ENCODE data around the gene RCCD1. TPM values are rescaled to one million over a fixed set of nuclear protein-coding genes. Genes with fewer than 3 reads are reported as not detected.

RCCD1 gene
- total RNA-seq, 1 experiment from 2014 or later, result 38.5 TPM

DNA sequence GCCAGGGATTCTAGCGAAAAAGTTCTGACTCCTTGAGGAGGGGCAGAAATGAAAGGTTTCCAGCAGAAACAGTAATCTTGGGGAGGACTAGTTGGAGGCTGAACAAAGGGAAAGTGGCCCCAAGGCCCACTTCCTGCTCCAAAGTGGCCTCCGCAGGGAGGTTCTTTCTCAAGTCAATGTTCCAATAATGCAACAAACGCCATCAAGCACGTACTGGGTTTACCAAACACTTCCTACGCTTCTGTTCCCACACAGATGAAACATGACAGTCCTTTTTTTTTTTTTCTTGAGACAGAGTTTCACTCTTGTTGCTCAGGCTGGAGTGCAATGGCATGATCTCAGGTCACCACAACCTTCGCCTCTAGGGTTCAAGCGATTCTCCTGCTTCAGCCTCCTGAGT is 9.6 kb upstream of the RCCD1 start:
- TF ChIP-seq, protein P1, sequence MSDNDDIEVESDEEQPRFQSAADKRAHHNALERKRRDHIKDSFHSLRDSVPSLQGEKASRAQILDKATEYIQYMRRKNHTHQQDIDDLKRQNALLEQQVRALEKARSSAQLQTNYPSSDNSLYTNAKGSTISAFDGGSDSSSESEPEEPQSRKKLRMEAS (IDR thresholded peaks at IDR 0.05), result no peak
- TF ChIP-seq EGR1 (IDR thresholded peaks at IDR 0.05; ENCODE audit: low read depth) (no peak), RAD21 (IDR thresholded peaks at IDR 0.05; ENCODE audit: low read depth) (no peak), ELF1 (IDR thresholded peaks at IDR 0.05; ENCODE audit: borderline replicate concordance, low read depth) (no peak), ZNF274 (IDR thresholded peaks at IDR 0.05; ENCODE audit: low read depth, low read length) (no peak), POLR2AphosphoS5 (IDR thresholded peaks at IDR 0.05; ENCODE audit: low read depth, low read length) (no peak), SRF (IDR thresholded peaks at IDR 0.05; ENCODE audit: low read depth) (no peak)
- TF ChIP-seq, protein P2, sequence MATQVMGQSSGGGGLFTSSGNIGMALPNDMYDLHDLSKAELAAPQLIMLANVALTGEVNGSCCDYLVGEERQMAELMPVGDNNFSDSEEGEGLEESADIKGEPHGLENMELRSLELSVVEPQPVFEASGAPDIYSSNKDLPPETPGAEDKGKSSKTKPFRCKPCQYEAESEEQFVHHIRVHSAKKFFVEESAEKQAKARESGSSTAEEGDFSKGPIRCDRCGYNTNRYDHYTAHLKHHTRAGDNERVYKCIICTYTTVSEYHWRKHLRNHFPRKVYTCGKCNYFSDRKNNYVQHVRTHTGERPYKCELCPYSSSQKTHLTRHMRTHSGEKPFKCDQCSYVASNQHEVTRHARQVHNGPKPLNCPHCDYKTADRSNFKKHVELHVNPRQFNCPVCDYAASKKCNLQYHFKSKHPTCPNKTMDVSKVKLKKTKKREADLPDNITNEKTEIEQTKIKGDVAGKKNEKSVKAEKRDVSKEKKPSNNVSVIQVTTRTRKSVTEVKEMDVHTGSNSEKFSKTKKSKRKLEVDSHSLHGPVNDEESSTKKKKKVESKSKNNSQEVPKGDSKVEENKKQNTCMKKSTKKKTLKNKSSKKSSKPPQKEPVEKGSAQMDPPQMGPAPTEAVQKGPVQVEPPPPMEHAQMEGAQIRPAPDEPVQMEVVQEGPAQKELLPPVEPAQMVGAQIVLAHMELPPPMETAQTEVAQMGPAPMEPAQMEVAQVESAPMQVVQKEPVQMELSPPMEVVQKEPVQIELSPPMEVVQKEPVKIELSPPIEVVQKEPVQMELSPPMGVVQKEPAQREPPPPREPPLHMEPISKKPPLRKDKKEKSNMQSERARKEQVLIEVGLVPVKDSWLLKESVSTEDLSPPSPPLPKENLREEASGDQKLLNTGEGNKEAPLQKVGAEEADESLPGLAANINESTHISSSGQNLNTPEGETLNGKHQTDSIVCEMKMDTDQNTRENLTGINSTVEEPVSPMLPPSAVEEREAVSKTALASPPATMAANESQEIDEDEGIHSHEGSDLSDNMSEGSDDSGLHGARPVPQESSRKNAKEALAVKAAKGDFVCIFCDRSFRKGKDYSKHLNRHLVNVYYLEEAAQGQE (IDR thresholded peaks at IDR 0.05; ENCODE audit: low read depth), result no peak
- intact Hi-C loops (cut with micrococcal nuclease), result no loop called here
- H3K9ac ChIP-seq (ENCODE audit: low read length), result no peak overlapping the region
- no peak overlapping the region for H3K4me2 ChIP-seq (ENCODE audit: low read length)
- no peak overlapping the region for H3K4me3 ChIP-seq (replicated peaks in 1 of 2; ENCODE audit: low read depth in 1 of 2, low read length in 2 of 2)
- no peaks in the 10 kb centered on the region for H3K9me3 ChIP-seq (ENCODE audit: control insufficient read depth in 1 of 2, insufficient read depth in 1 of 2, low read depth in 1 of 2, low read length in 2 of 2)
- no peak for ATAC-seq
- DNase-seq (ENCODE audit: low read depth, low spot score), result no peak
- no peak overlapping the region for H2AFZ ChIP-seq (ENCODE audit: low read depth, low read length, poor library complexity, severe bottlenecking)
- no peak overlapping the region for H3K27ac ChIP-seq (ENCODE audit: low read depth, low read length)
- RAD21 ChIA-PET (ENCODE audit: low non-redundant PET in 1 of 2, low total read pairs in 2 of 2, uncharacterized antibody in 2 of 2, unreplicated experiment in 2 of 2), result no interaction called here
- H3K27me3 ChIP-seq (ENCODE audit: insufficient read depth, low read length), result no peaks in the 10 kb centered on the region
- H3K4me1 ChIP-seq (ENCODE audit: control insufficient read depth in 1 of 2, insufficient read depth in 2 of 2, low read length in 2 of 2), result peaks cover 0 to 8% of the 10 kb centered on the region in 2 experiments; a peak in 2 of 4 replicates
- H3K9me2 ChIP-seq (ENCODE audit: insufficient read depth), result no peaks in the 10 kb centered on the region
- H3K79me2 ChIP-seq (ENCODE audit: insufficient read depth, low read length), result no peaks in the 10 kb centered on the region
- H3K36me3 ChIP-seq (ENCODE audit: control insufficient read depth in 1 of 2, insufficient read depth in 2 of 2, low read length in 2 of 2), result peaks cover 40 to 43% of the 10 kb centered on the region in 2 experiments
- CTCF ChIA-PET, result interaction anchor here (0.7 to 1.1 kb wide), 2 partner anchors 10 to 91 kb away, joined by 3 to 4 read pairs; partner anchors contain the start of gene UNC45A
- no TSS peak for BruUV-seq (replicated peaks)
- POLR2A ChIA-PET, result no interaction called here
- no peaks in the 10 kb centered on the region for H4K20me1 ChIP-seq (ENCODE audit: insufficient read depth)
